GM18505 (cell line): ENCODE results near the gene MRPL38.

Experiments used
- ATAC-seq: cut with Tn5 transposase; IDR thresholded peaks from one replicate; pipeline ENCODE4 v1.9.1; 2021; ENCODE audit not compliant: unreplicated experiment
- POLR2A ChIP-seq: IDR thresholded peaks from 4 replicates; pipeline ENCODE4 v1.6.1; 2011; ENCODE audit warnings: borderline replicate concordance; ENCODE audit not compliant: insufficient read depth, insufficient read length; ENCODE audit errors: extremely low read depth

MRPL38 gene

GRCh38 chr17:75925103-75925502 lies 20.4 kb upstream of the MRPL38 start:
- no peak for TF ChIP-seq POLR2A
- no peak for ATAC-seq

- no peak for TF ChIP-seq POLR2A
- ATAC-seq: no peak
Measured at GRCh38 chr17:75922963-75923874, 18.5 kb upstream of the MRPL38 start.

GRCh38 chr17:75922173-75922961 lies 17.7 kb upstream of the MRPL38 start:
- TF ChIP-seq POLR2A: no peak
- ATAC-seq: no peak

- no peak for ATAC-seq
- TF ChIP-seq POLR2A: no peak
Measured at GRCh38 chr17:75921596-75921995, 16.9 kb upstream of the MRPL38 start.

GRCh38 chr17:75920045-75920560 lies 15.4 kb upstream of the MRPL38 start:
- TF ChIP-seq POLR2A: no peak
- no peak for ATAC-seq

GRCh38 chr17:75919611-75920010 lies 14.9 kb upstream of the MRPL38 start:
- no peak for TF ChIP-seq POLR2A
- no peak for ATAC-seq

- no peak for TF ChIP-seq POLR2A
- no peak for ATAC-seq
Measured at GRCh38 chr17:75917917-75918445, 13.3 kb upstream of the MRPL38 start.

- no peak for ATAC-seq
- TF ChIP-seq POLR2A: no peak
Measured at GRCh38 chr17:75917141-75917916, 12.6 kb upstream of the MRPL38 start.

- no peak for TF ChIP-seq POLR2A
- ATAC-seq: no peak
Measured at GRCh38 chr17:75915268-75915667, 10.6 kb upstream of the MRPL38 start.

GRCh38 chr17:75914643-75915267 lies 10.1 kb upstream of the MRPL38 start:
- no peak for ATAC-seq
- no peak for TF ChIP-seq POLR2A

GRCh38 chr17:75913537-75914210 lies 9.0 kb upstream of the MRPL38 start:
- ATAC-seq: no peak
- TF ChIP-seq POLR2A: no peak

- TF ChIP-seq POLR2A: no peak
- no peak for ATAC-seq
Measured at GRCh38 chr17:75910699-75911098, 6.0 kb upstream of the MRPL38 start.
